HL-60 (cell line): ENCODE data around the gene SENP1.

ENCODE experiments used
- DNase-seq, 2 experiments: peaks; one replicate each; pipeline ENCODE4 v3.0.0-alpha.2; 2010 to 2020; ENCODE audit warnings: low read depth in 1 of 2, low spot score in 1 of 2
- H3K27ac ChIP-seq: fragments of 250-450 bp; sonication (Bioruptor Pico); replicated peaks from 2 replicates; pipeline ENCODE4 v1.5.1; 2020; ENCODE audit warnings: mild to moderate bottlenecking, moderate library complexity
- H3K27me3 ChIP-seq: fragments of 250-450 bp; sonication (Bioruptor Pico); 2 replicates; pipeline ENCODE4 v1.5.1; 2021; ENCODE audit warnings: mild to moderate bottlenecking, moderate library complexity; ENCODE audit not compliant: insufficient read depth, poor library complexity, severe bottlenecking
- H3K4me3 ChIP-seq: replicated peaks from 2 replicates; pipeline ENCODE4 v1.5.1; 2011; ENCODE audit warnings: mild to moderate bottlenecking, control low read depth, low read length; ENCODE audit not compliant: insufficient read depth
- CTCF ChIP-seq: IDR thresholded peaks from one replicate; pipeline ENCODE4 v1.5.1; 2011; ENCODE audit warnings: low read length, control low read depth, inconsistent platforms; ENCODE audit not compliant: insufficient read depth
- GABPA ChIP-seq: IDR thresholded peaks from 2 replicates; pipeline ENCODE4 v1.6.1; 2012; ENCODE audit warnings: low read depth
- POLR2AphosphoS5 ChIP-seq: IDR thresholded peaks from 2 replicates; pipeline ENCODE4 v1.6.1; 2012; ENCODE audit warnings: low read depth
- REST ChIP-seq: IDR thresholded peaks from 2 replicates; pipeline ENCODE4 v1.6.1; 2012; ENCODE audit warnings: low read depth; ENCODE audit not compliant: insufficient replicate concordance
- SPI1 ChIP-seq: IDR thresholded peaks from 2 replicates; pipeline ENCODE4 v1.6.1; 2012; ENCODE audit warnings: low read depth, mild to moderate bottlenecking, borderline replicate concordance

Gene SENP1

DNA sequence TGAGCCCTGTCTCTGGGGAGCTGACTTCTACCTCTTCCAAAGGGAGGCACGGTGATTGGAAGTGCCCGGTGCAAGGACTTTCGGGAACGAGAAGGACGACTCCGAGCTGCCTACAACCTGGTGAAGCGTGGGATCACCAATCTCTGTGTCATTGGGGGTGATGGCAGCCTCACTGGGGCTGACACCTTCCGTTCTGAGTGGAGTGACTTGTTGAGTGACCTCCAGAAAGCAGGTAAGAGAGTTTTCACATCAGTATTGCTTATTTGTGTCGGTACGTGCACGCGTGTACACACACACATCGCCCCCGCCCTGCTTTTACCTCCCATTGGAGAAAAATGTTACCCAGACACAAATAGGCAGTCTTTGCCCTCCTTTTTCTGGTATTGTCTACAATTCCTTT, 26.9 kb upstream of the SENP1 start:
- no peak for TF ChIP-seq CTCF
- TF ChIP-seq GABPA = no peak
- TF ChIP-seq POLR2AphosphoS5 = no peak
- TF ChIP-seq REST = no peak
- TF ChIP-seq SPI1 = no peak
- Histone ChIP-seq H3K4me3 (no peak overlapping the region), H3K27me3 (no peaks in the 10 kb centered on the region), H3K27ac (no peak overlapping the region)
- no peak for DNase-seq

DNA sequence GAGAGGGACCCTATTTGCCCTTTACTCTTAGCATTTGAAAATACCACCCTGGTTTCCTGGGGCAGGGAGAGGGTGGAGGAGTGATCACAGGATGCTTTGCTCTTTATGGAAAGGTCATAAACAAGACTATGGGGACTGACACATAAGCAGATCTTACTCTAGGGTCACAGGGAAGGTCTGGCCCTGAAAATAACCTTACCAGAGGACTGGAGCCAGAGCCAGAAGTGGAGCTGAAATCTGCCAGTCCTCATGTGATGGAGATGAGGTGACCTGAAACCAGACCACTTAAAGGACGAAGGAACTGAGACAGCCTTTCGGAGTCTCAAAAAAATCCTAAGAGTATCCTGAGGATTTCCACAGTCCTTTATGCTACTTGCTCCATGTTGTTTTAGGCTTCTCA, 25.6 kb upstream of the SENP1 start:
- no peak overlapping the region for H3K4me3 ChIP-seq
- TF ChIP-seq SPI1 = no peak
- DNase-seq = no peak

DNA sequence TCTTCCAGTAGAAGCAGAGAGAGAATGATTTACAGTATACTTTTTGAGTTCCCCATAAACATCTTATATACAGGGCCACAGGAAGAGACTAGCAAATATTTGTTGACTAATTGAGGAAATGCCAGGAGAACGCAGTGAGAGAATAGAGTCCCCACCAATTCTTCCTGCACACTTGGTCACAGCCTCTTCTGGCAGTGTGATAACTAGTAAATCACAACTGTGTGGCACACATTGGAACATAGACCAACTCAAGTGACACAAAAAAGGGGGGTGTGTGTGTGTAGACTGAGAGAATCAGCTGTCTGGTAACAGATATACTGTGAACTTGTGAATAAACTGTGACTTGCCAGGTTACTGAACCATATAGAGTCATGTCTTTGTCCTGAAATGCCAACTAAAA, 23.5 kb upstream of the SENP1 start:
- H3K27me3 ChIP-seq = no peaks in the 10 kb centered on the region
- TF ChIP-seq SPI1 = no peak
- no peak for DNase-seq
- no peak overlapping the region for H3K4me3 ChIP-seq
- no peak overlapping the region for H3K27ac ChIP-seq

More for the DNA sequence above, 25.6 kb upstream of the SENP1 start:
- H3K27ac ChIP-seq = no peak overlapping the region
- H3K27me3 ChIP-seq = no peaks in the 10 kb centered on the region

GRCh38 chr12:48128800-48129199, 22.9 kb upstream of the SENP1 start:
- TF ChIP-seq POLR2AphosphoS5 (no peak), CTCF (no peak), SPI1 (no peak), GABPA (no peak), REST (no peak)
- Histone ChIP-seq H3K27me3 (no peaks in the 10 kb centered on the region), H3K27ac (no peak overlapping the region), H3K4me3 (no peak overlapping the region)
- DNase-seq = no peak

- H3K4me3 ChIP-seq = no peak overlapping the region
- TF ChIP-seq SPI1 (no peak), REST (no peak), POLR2AphosphoS5 (no peak), CTCF (no peak), GABPA (no peak)
- H3K27me3 ChIP-seq = no peaks in the 10 kb centered on the region
- no peak for DNase-seq
- H3K27ac ChIP-seq = no peak overlapping the region
These were observed 21.2 kb upstream of the SENP1 start for GRCh38 chr12:48126953-48127630.
